ENCODE results near the gene NUDT14.

Gene NUDT14

GRCh38 chr14:105146181-105146975 is 34.7 kb downstream of the NUDT14 start:
- Histone ChIP-seq H3K4me1 (ENCODE audit: insufficient read depth, low read length) (no peaks in the 10 kb centered on the region), H3K9ac (ENCODE audit: low read length) (no peak overlapping the region), H3K27me3 (ENCODE audit: control insufficient read depth in 1 of 2, insufficient read depth in 2 of 2, low read length in 2 of 2) (no peaks in the 10 kb centered on the region), H3K4me3 (ENCODE audit: low read depth in 1 of 2, low read length in 2 of 2) (no peak overlapping the region), H3K27ac (ENCODE audit: low read depth, low read length) (no peak overlapping the region), H3K9me3 (ENCODE audit: low read length) (no peaks in the 10 kb centered on the region), H3K36me3 (ENCODE audit: insufficient read depth, low read length) (no peaks in the 10 kb centered on the region)

- H3K36me3 ChIP-seq (ENCODE audit: insufficient read depth, low read length): no peaks in the 10 kb centered on the region
Measured at GRCh38 chr14:105145381-105146180, 35.5 kb downstream of the NUDT14 start.

GRCh38 chr14:105144666-105145380 is 36.3 kb downstream of the NUDT14 start:
- H3K36me3 ChIP-seq (ENCODE audit: insufficient read depth, low read length): no peaks in the 10 kb centered on the region
- no peak overlapping the region for H3K4me3 ChIP-seq (ENCODE audit: low read depth in 1 of 2, low read length in 2 of 2)
- H3K27ac ChIP-seq (ENCODE audit: low read depth, low read length): no peak overlapping the region
- H3K9ac ChIP-seq (ENCODE audit: low read length): no peak overlapping the region
- H3K9me3 ChIP-seq (ENCODE audit: low read length): peaks cover 12% of the 10 kb centered on the region
- no peaks in the 10 kb centered on the region for H3K27me3 ChIP-seq (ENCODE audit: control insufficient read depth in 1 of 2, insufficient read depth in 2 of 2, low read length in 2 of 2)
- no peaks in the 10 kb centered on the region for H3K4me1 ChIP-seq (ENCODE audit: insufficient read depth, low read length)

More at GRCh38 chr14:105145381-105146180, 35.5 kb downstream of the NUDT14 start:
- Histone ChIP-seq H3K4me1 (ENCODE audit: insufficient read depth, low read length) (no peaks in the 10 kb centered on the region), H3K9ac (ENCODE audit: low read length) (no peak overlapping the region), H3K4me3 (ENCODE audit: low read depth in 1 of 2, low read length in 2 of 2) (no peak overlapping the region), H3K9me3 (ENCODE audit: low read length) (peaks cover 5% of the 10 kb centered on the region), H3K27me3 (ENCODE audit: control insufficient read depth in 1 of 2, insufficient read depth in 2 of 2, low read length in 2 of 2) (no peaks in the 10 kb centered on the region), H3K27ac (ENCODE audit: low read depth, low read length) (no peak overlapping the region)

- H3K9ac ChIP-seq (ENCODE audit: low read length): no peak overlapping the region
- H3K36me3 ChIP-seq (ENCODE audit: insufficient read depth, low read length): no peaks in the 10 kb centered on the region
- no peak overlapping the region for H3K4me3 ChIP-seq (ENCODE audit: low read depth in 1 of 2, low read length in 2 of 2)
- no peaks in the 10 kb centered on the region for H3K4me1 ChIP-seq (ENCODE audit: insufficient read depth, low read length)
- no peak overlapping the region for H3K27ac ChIP-seq (ENCODE audit: low read depth, low read length)
- no peaks in the 10 kb centered on the region for H3K27me3 ChIP-seq (ENCODE audit: control insufficient read depth in 1 of 2, insufficient read depth in 2 of 2, low read length in 2 of 2)
- H3K9me3 ChIP-seq (ENCODE audit: low read length): peaks cover 17% of the 10 kb centered on the region
Measured at GRCh38 chr14:105144026-105144665, 37.0 kb downstream of the NUDT14 start.

- no peaks in the 10 kb centered on the region for H3K27me3 ChIP-seq (ENCODE audit: control insufficient read depth in 1 of 2, insufficient read depth in 2 of 2, low read length in 2 of 2)
- no peaks in the 10 kb centered on the region for H3K36me3 ChIP-seq (ENCODE audit: insufficient read depth, low read length)
- no peak overlapping the region for H3K9ac ChIP-seq (ENCODE audit: low read length)
- no peak overlapping the region for H3K4me3 ChIP-seq (ENCODE audit: low read depth in 1 of 2, low read length in 2 of 2)
- H3K4me1 ChIP-seq (ENCODE audit: insufficient read depth, low read length): no peaks in the 10 kb centered on the region
- peaks cover 17% of the 10 kb centered on the region for H3K9me3 ChIP-seq (ENCODE audit: low read length)
- H3K27ac ChIP-seq (ENCODE audit: low read depth, low read length): no peak overlapping the region
Measured at GRCh38 chr14:105143451-105144025, 37.6 kb downstream of the NUDT14 start.

- no peaks in the 10 kb centered on the region for H3K27me3 ChIP-seq (ENCODE audit: control insufficient read depth in 1 of 2, insufficient read depth in 2 of 2, low read length in 2 of 2)
- H3K9ac ChIP-seq (ENCODE audit: low read length): no peak overlapping the region
- no peak overlapping the region for H3K27ac ChIP-seq (ENCODE audit: low read depth, low read length)
- no peaks in the 10 kb centered on the region for H3K4me1 ChIP-seq (ENCODE audit: insufficient read depth, low read length)
- no peaks in the 10 kb centered on the region for H3K36me3 ChIP-seq (ENCODE audit: insufficient read depth, low read length)
- H3K4me3 ChIP-seq (ENCODE audit: low read depth in 1 of 2, low read length in 2 of 2): no peak overlapping the region
- peaks cover 17% of the 10 kb centered on the region for H3K9me3 ChIP-seq (ENCODE audit: low read length)
Measured at GRCh38 chr14:105142651-105143450, 38.3 kb downstream of the NUDT14 start.

- no peak overlapping the region for H3K4me3 ChIP-seq (ENCODE audit: low read depth in 1 of 2, low read length in 2 of 2)
- H3K27me3 ChIP-seq (ENCODE audit: control insufficient read depth in 1 of 2, insufficient read depth in 2 of 2, low read length in 2 of 2): no peaks in the 10 kb centered on the region
- no peak overlapping the region for H3K27ac ChIP-seq (ENCODE audit: low read depth, low read length)
- no peaks in the 10 kb centered on the region for H3K36me3 ChIP-seq (ENCODE audit: insufficient read depth, low read length)
- no peak overlapping the region for H3K9ac ChIP-seq (ENCODE audit: low read length)
- H3K9me3 ChIP-seq (ENCODE audit: low read length): peaks cover 17% of the 10 kb centered on the region
- no peaks in the 10 kb centered on the region for H3K4me1 ChIP-seq (ENCODE audit: insufficient read depth, low read length)
Measured at GRCh38 chr14:105141486-105142281, 39.4 kb downstream of the NUDT14 start.

- H3K27ac ChIP-seq (ENCODE audit: low read depth, low read length): no peak overlapping the region
- H3K9ac ChIP-seq (ENCODE audit: low read length): no peak overlapping the region
- no peaks in the 10 kb centered on the region for H3K36me3 ChIP-seq (ENCODE audit: insufficient read depth, low read length)
- H3K9me3 ChIP-seq (ENCODE audit: low read length): peaks cover 17% of the 10 kb centered on the region
- no peaks in the 10 kb centered on the region for H3K27me3 ChIP-seq (ENCODE audit: control insufficient read depth in 1 of 2, insufficient read depth in 2 of 2, low read length in 2 of 2)
- H3K4me1 ChIP-seq (ENCODE audit: insufficient read depth, low read length): no peaks in the 10 kb centered on the region
- no peak overlapping the region for H3K4me3 ChIP-seq (ENCODE audit: low read depth in 1 of 2, low read length in 2 of 2)
Measured at GRCh38 chr14:105141026-105141425, 40.1 kb downstream of the NUDT14 start.

- H3K36me3 ChIP-seq (ENCODE audit: insufficient read depth, low read length): no peaks in the 10 kb centered on the region
Measured at GRCh38 chr14:105140581-105140980, 40.5 kb downstream of the NUDT14 start.

GRCh38 chr14:105139831-105140239 is 41.3 kb downstream of the NUDT14 start:
- H3K9ac ChIP-seq (ENCODE audit: low read length): no peak overlapping the region
- no peak overlapping the region for H3K27ac ChIP-seq (ENCODE audit: low read depth, low read length)
- H3K4me3 ChIP-seq (ENCODE audit: low read depth in 1 of 2, low read length in 2 of 2): no peak overlapping the region
- H3K4me1 ChIP-seq (ENCODE audit: insufficient read depth, low read length): no peaks in the 10 kb centered on the region
- H3K27me3 ChIP-seq (ENCODE audit: control insufficient read depth in 1 of 2, insufficient read depth in 2 of 2, low read length in 2 of 2): no peaks in the 10 kb centered on the region
- no peaks in the 10 kb centered on the region for H3K36me3 ChIP-seq (ENCODE audit: insufficient read depth, low read length)
- H3K9me3 ChIP-seq (ENCODE audit: low read length): peaks cover 17% of the 10 kb centered on the region

More at GRCh38 chr14:105140581-105140980, 40.5 kb downstream of the NUDT14 start:
- Histone ChIP-seq H3K27ac (ENCODE audit: low read depth, low read length) (no peak overlapping the region), H3K9me3 (ENCODE audit: low read length) (peaks cover 17% of the 10 kb centered on the region), H3K9ac (ENCODE audit: low read length) (no peak overlapping the region), H3K4me3 (ENCODE audit: low read depth in 1 of 2, low read length in 2 of 2) (no peak overlapping the region), H3K4me1 (ENCODE audit: insufficient read depth, low read length) (no peaks in the 10 kb centered on the region), H3K27me3 (ENCODE audit: control insufficient read depth in 1 of 2, insufficient read depth in 2 of 2, low read length in 2 of 2) (no peaks in the 10 kb centered on the region)
